A549 (cell line): ENCODE measurements around the gene SLC9A3. TPM values are rescaled to one million over a fixed set of nuclear protein-coding genes. Genes with fewer than 3 reads are reported as not detected.

Source experiments
- ATAC-seq, 2 experiments: fragments of 200-7000 bp in 1 of 2; fragments of >200 bp in 1 of 2; cut with Nextera tagmentation in 1 of 2; cut with Tn5 transposase in 1 of 2; 3 replicates each; pipeline versions ENCODE4 v1.8.0 to v1.9.1; 2018 to 2020; ENCODE audit warnings: mild to moderate bottlenecking in 1 of 2, moderate library complexity in 1 of 2
- CTCF ChIA-PET: fragments of 300-600 bp; sonication (Branson Sonifier 250); formaldehyde crosslinking; extraction: SDS; loops from one replicate; lab custom pipeline; 2021; ENCODE audit warnings: antibody characterized with exemption, inconsistent platforms; lab: Yijun Ruan, JAX
- POLR2A ChIA-PET: fragments of 350-600 bp; formaldehyde crosslinking; extraction: SDS; loops from one replicate; lab custom pipeline; 2021; ENCODE audit warnings: antibody characterized with exemption, inconsistent platforms; lab: Yijun Ruan, JAX
- DNase-seq, 2 experiments: peaks; one replicate each; pipeline versions ENCODE4 v3.0.0 to v3.0.0-alpha.2; 2011 to 2016; ENCODE audit warnings: low read depth in 1 of 2, low spot score in 1 of 2
- FAIRE-seq: peaks from 2 replicates; lab custom pipeline; 2011; peaks lifted over from hg19 to GRCh38; lab: Jason Lieb, UNC
- H3K27ac ChIP-seq, 2 experiments: fragments of >200 bp; sonication (Bioruptor Twin); formaldehyde crosslinking; 3 replicates each; pipeline ENCODE4 v1.5.1; 2016 to 2017
- H3K4me1 ChIP-seq: fragments of >200 bp; sonication (Bioruptor Twin); formaldehyde crosslinking; 3 replicates; pipeline ENCODE4 v1.6.1; 2016
- H3K4me2 ChIP-seq: fragments of >200 bp; sonication (Bioruptor Twin); formaldehyde crosslinking; 3 replicates; pipeline ENCODE4 v1.6.1; 2016
- H3K4me3 ChIP-seq: fragments of >200 bp; sonication (Bioruptor Twin); formaldehyde crosslinking; 3 replicates; pipeline ENCODE4 v1.5.1; 2016
- H3K9me3 ChIP-seq: fragments of >200 bp; sonication (Bioruptor Twin); formaldehyde crosslinking; 3 replicates; pipeline ENCODE4 v1.6.1; 2016
- BHLHE40 ChIP-seq: IDR thresholded peaks from 2 replicates; pipeline ENCODE4 v1.6.1; 2012; ENCODE audit warnings: low read depth, low read length, inconsistent platforms
- CBX2 ChIP-seq: fragments of 200-600 bp; sonication (generic); IDR thresholded peaks from 2 replicates; pipeline ENCODE4 v1.6.1; 2016; ENCODE audit warnings: low read depth, mild to moderate bottlenecking, borderline replicate concordance
- CHD4 ChIP-seq: fragments of 200-600 bp; sonication (generic); IDR thresholded peaks from 2 replicates; pipeline ENCODE4 v1.6.1; 2016; ENCODE audit warnings: antibody characterized with exemption, mild to moderate bottlenecking, borderline replicate concordance
- EHF ChIP-seq: fragments of 250-450 bp; sonication (Bioruptor Pico); IDR thresholded peaks from 2 replicates; pipeline ENCODE4 v1.5.0; 2020; ENCODE audit warnings: mild to moderate bottlenecking
- FOSB ChIP-seq: fragments of 250-450 bp; sonication (Bioruptor Pico); IDR thresholded peaks from 2 replicates; pipeline ENCODE4 v1.5.0; 2020; ENCODE audit warnings: mild to moderate bottlenecking, moderate library complexity
- FOSL2 ChIP-seq, 2 experiments: fragments of 450-650 bp in 1 of 2; fragments of >200 bp in 1 of 2; sonication (Bioruptor Twin) in 1 of 2; formaldehyde crosslinking; IDR thresholded peaks; 2 replicates each; pipeline versions ENCODE4 v1.5.0 to v1.6.1; 2016 to 2020; ENCODE audit warnings: mild to moderate bottlenecking in 1 of 2, moderate library complexity in 1 of 2
- FOXS1 ChIP-seq: fragments of 250-450 bp; sonication (Bioruptor Pico); IDR thresholded peaks from 2 replicates; pipeline ENCODE4 v1.5.0; 2020; ENCODE audit warnings: mild to moderate bottlenecking, moderate library complexity
- HES2 ChIP-seq: fragments of >200 bp; sonication (Bioruptor Twin); formaldehyde crosslinking; IDR thresholded peaks from 2 replicates; pipeline ENCODE4 v1.6.1; 2016
- HEYL ChIP-seq: fragments of 250-450 bp; sonication (Bioruptor Pico); IDR thresholded peaks from 2 replicates; pipeline ENCODE4 v1.8.0; 2021; ENCODE audit warnings: mild to moderate bottlenecking, moderate library complexity
- KDM1A ChIP-seq: fragments of 200-600 bp; sonication (generic); IDR thresholded peaks from 2 replicates; pipeline ENCODE4 v1.6.1; 2016; ENCODE audit warnings: low read depth, mild to moderate bottlenecking
- KDM5A ChIP-seq: fragments of 200-600 bp; sonication (generic); IDR thresholded peaks from 2 replicates; pipeline ENCODE4 v1.6.1; 2016; ENCODE audit warnings: antibody characterized with exemption, mild to moderate bottlenecking
- NPAS2 ChIP-seq: fragments of 250-450 bp; sonication (Bioruptor Pico); IDR thresholded peaks from 2 replicates; pipeline ENCODE4 v1.8.0; 2022; ENCODE audit warnings: mild to moderate bottlenecking, moderate library complexity, borderline replicate concordance
- PHF8 ChIP-seq: fragments of 200-600 bp; sonication (generic); IDR thresholded peaks from 2 replicates; pipeline ENCODE4 v1.6.1; 2016; ENCODE audit warnings: low read depth, mild to moderate bottlenecking, antibody characterized with exemption, moderate library complexity, borderline replicate concordance
- POLR2A ChIP-seq: IDR thresholded peaks from 2 replicates; pipeline ENCODE4 v1.6.1; 2012; ENCODE audit warnings: mild to moderate bottlenecking, low read length
- RAD21 ChIP-seq, 2 experiments: fragments of >200 bp in 1 of 2; sonication (Bioruptor Twin) in 1 of 2; formaldehyde crosslinking in 1 of 2; IDR thresholded peaks in 1 of 2; conservative IDR thresholded peaks in 1 of 2; 2 replicates in 1 of 2; 3 replicates in 1 of 2; pipeline ENCODE4 v1.6.1; 2012 to 2018; ENCODE audit warnings: inconsistent platforms in 1 of 2
- SMC3 ChIP-seq: fragments of >200 bp; sonication (Bioruptor Twin); formaldehyde crosslinking; IDR thresholded peaks from 3 replicates; pipeline ENCODE4 v1.6.1; 2018; ENCODE audit warnings: inconsistent platforms
- SREBF2 ChIP-seq: fragments of 450-650 bp; IDR thresholded peaks from 2 replicates; pipeline ENCODE4 v1.6.1; 2014; ENCODE audit warnings: mild to moderate bottlenecking, moderate library complexity
- TFCP2L1 ChIP-seq: fragments of 250-450 bp; sonication (Bioruptor Pico); IDR thresholded peaks from 2 replicates; pipeline ENCODE4 v1.5.0; 2021; ENCODE audit warnings: mild to moderate bottlenecking
- ZFP36 ChIP-seq: fragments of 450-650 bp; IDR thresholded peaks from 2 replicates; pipeline ENCODE4 v1.6.1; 2014; ENCODE audit warnings: borderline replicate concordance; ENCODE audit not compliant: partially characterized antibody
- WGBS: methylation state at CpG from one replicate; pipeline ENCODE4 v1.1.6; 2017; ENCODE audit errors: missing lambda C conversion rate; 5-methylcytosine and 5-hydroxymethylcytosine counted together
- polyA plus RNA-seq, 4 experiments: library from polyadenylated mRNA; depleted of rRNA in 3 of 4; stranded (reverse); fragments of >200 nt; fragmentation: RNase III in 1 of 4; extraction: RNeasy Plus Mini Kit Qiagen cat#74134 plus additional on column Dnase treatment in 1 of 4; gene quantifications; 2 replicates in 3 of 4; 3 replicates in 1 of 4; pipeline ENCODE4 v1.2.3, GENCODE V29; 2011 to 2017
- TF ChIP-seq, protein P1 (sequence below): fragments of 450-650 bp; IDR thresholded peaks from 2 replicates; pipeline ENCODE4 v1.6.1; 2014; ENCODE audit warnings: antibody characterized with exemption

Gene SLC9A3
- polyA plus RNA-seq, 2 of the 4 experiments (the other 2 are of a cell fraction), result 1.3 TPM

- peak in 1 of 2 experiments; percentile 10; a peak in 2 of 6 replicates for ATAC-seq
- H3K27ac ChIP-seq, result no peak overlapping the region
- no peak overlapping the region for H3K4me2 ChIP-seq
- ChIA-PET CTCF (no interaction called here), POLR2A (no interaction called here)
- no peaks in the 10 kb centered on the region for H3K9me3 ChIP-seq
- 77% methylated on average over 7 of the region's 12 CpGs for WGBS
- H3K4me1 ChIP-seq, result no peaks in the 10 kb centered on the region
- no peak for FAIRE-seq
- no peak overlapping the region for H3K4me3 ChIP-seq
- no peak for DNase-seq
- TF ChIP-seq BHLHE40, result no peak
- no peak for TF ChIP-seq FOXS1 (CRISPR knock-in tag)
- no peak for TF ChIP-seq PHF8
- no peak for TF ChIP-seq RAD21 (conservative IDR thresholded peaks at IDR 0.05 in 1 of 2, IDR thresholded peaks at IDR 0.05 in 1 of 2)
- TF ChIP-seq TFCP2L1, result no peak
- TF ChIP-seq FOSL2 (IDR thresholded peaks at IDR 0.05), result no peak
- no peak for TF ChIP-seq FOSL2 (CRISPR knock-in tag; IDR thresholded peaks at IDR 0.05)
- no peak for TF ChIP-seq SREBF2
These were observed 10.2 kb downstream of the SLC9A3 start for GRCh38 chr5:514101-514485.

- ChIA-PET CTCF (no interaction called here), POLR2A (no interaction called here)
- TF ChIP-seq POLR2A (no peak), SMC3 (no peak), PHF8 (no peak), HEYL (no peak), RAD21 (conservative IDR thresholded peaks at IDR 0.05 in 1 of 2, IDR thresholded peaks at IDR 0.05 in 1 of 2) (no peak), NPAS2 (CRISPR knock-in tag) (no peak), KDM5A (no peak), CHD4 (no peak), ZFP36 (no peak), KDM1A (no peak), HES2 (no peak), CBX2 (no peak), EHF (no peak)
- TF ChIP-seq, protein P1, sequence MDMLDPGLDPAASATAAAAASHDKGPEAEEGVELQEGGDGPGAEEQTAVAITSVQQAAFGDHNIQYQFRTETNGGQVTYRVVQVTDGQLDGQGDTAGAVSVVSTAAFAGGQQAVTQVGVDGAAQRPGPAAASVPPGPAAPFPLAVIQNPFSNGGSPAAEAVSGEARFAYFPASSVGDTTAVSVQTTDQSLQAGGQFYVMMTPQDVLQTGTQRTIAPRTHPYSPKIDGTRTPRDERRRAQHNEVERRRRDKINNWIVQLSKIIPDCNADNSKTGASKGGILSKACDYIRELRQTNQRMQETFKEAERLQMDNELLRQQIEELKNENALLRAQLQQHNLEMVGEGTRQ, result no peak
- Histone ChIP-seq H3K27ac (no peak overlapping the region), H3K9me3 (no peaks in the 10 kb centered on the region), H3K4me3 (no peak overlapping the region), H3K4me2 (no peak overlapping the region), H3K4me1 (no peaks in the 10 kb centered on the region)
- WGBS, result 57% methylated on average over 25 of the region's 31 CpGs
- no peak for DNase-seq
- peak in 1 of 2 experiments; percentile 22; a peak in 2 of 6 replicates for ATAC-seq
- FAIRE-seq, result no peak
These were observed 10.8 kb downstream of the SLC9A3 start for GRCh38 chr5:513216-514100.

- ATAC-seq, result no peak
- no peaks in the 10 kb centered on the region for H3K9me3 ChIP-seq
- ChIA-PET CTCF (interaction anchor here (0.6 to 1.6 kb wide), 2 partner anchors 12 to 20 kb away, joined by 3 to 4 read pairs; no protein-coding TSS in a partner anchor), POLR2A (no interaction called here)
- H3K4me3 ChIP-seq, result no peak overlapping the region
- no peak for TF ChIP-seq KDM5A
- TF ChIP-seq SREBF2, result no peak
- no peak for TF ChIP-seq FOSB (CRISPR knock-in tag)
- H3K4me2 ChIP-seq, result no peak overlapping the region
- peaks cover under 1% of the 10 kb centered on the region; the same call in 1 of the 3 replicates for H3K4me1 ChIP-seq
- no peak overlapping the region for H3K27ac ChIP-seq
- 75% methylated on average over 16 of the region's 16 CpGs for WGBS
- no peak for DNase-seq
- no peak for FAIRE-seq
These were observed 12.8 kb downstream of the SLC9A3 start for GRCh38 chr5:511476-511875.
